ENCODE results near the gene RARRES2.
"Not testable (repeated sequence)": the region's sequence is repeated elsewhere in the genome, so short reads cannot be mapped to it uniquely, and the experiment has no call there.

The RARRES2 gene

GRCh38 chr7:150305903-150306284 lies 35.5 kb downstream of the RARRES2 start:
- H3K27ac Mint-ChIP-seq; H3K4me1 Mint-ChIP-seq (ENCODE audit: low read depth); H3K27me3 Mint-ChIP-seq; H3K36me3 Mint-ChIP-seq (ENCODE audit: low read depth); intact Hi-C loops (cut with micrococcal nuclease); H3K4me3 Mint-ChIP-seq; H3K9me3 Mint-ChIP-seq: not testable (repeated sequence)

- H3K27me3 Mint-ChIP-seq; H3K4me3 Mint-ChIP-seq; H3K9me3 Mint-ChIP-seq; H3K27ac Mint-ChIP-seq; H3K4me1 Mint-ChIP-seq (ENCODE audit: low read depth); H3K36me3 Mint-ChIP-seq (ENCODE audit: low read depth); intact Hi-C loops (cut with micrococcal nuclease): not testable (repeated sequence)
These were observed 36.0 kb downstream of the RARRES2 start for GRCh38 chr7:150305259-150305902.

- H3K4me1 Mint-ChIP-seq (ENCODE audit: low read depth); H3K27me3 Mint-ChIP-seq; H3K9me3 Mint-ChIP-seq; H3K27ac Mint-ChIP-seq; H3K4me3 Mint-ChIP-seq; intact Hi-C loops (cut with micrococcal nuclease); H3K36me3 Mint-ChIP-seq (ENCODE audit: low read depth): not testable (repeated sequence)
These were observed 36.8 kb downstream of the RARRES2 start for GRCh38 chr7:150304499-150305258.

- H3K4me1 Mint-ChIP-seq (ENCODE audit: low read depth), result peaks cover 10% of the 10 kb centered on the region
- H3K4me3 Mint-ChIP-seq; H3K36me3 Mint-ChIP-seq (ENCODE audit: low read depth); H3K27me3 Mint-ChIP-seq; intact Hi-C loops (cut with micrococcal nuclease); H3K27ac Mint-ChIP-seq; H3K9me3 Mint-ChIP-seq: not testable (repeated sequence)
These were observed 38.5 kb downstream of the RARRES2 start for GRCh38 chr7:150302908-150303310.

- intact Hi-C loops (cut with micrococcal nuclease); H3K27me3 Mint-ChIP-seq; H3K36me3 Mint-ChIP-seq (ENCODE audit: low read depth); H3K27ac Mint-ChIP-seq; H3K9me3 Mint-ChIP-seq; H3K4me3 Mint-ChIP-seq: not testable (repeated sequence)
- H3K4me1 Mint-ChIP-seq (ENCODE audit: low read depth), result peaks cover 10% of the 10 kb centered on the region
These were observed 43.5 kb downstream of the RARRES2 start for GRCh38 chr7:150297978-150298377.

- intact Hi-C loops (cut with micrococcal nuclease); H3K27me3 Mint-ChIP-seq: not testable (repeated sequence)
- H3K4me1 Mint-ChIP-seq (ENCODE audit: low read depth), result peaks cover 10% of the 10 kb centered on the region
These were observed 44.6 kb downstream of the RARRES2 start for GRCh38 chr7:150296802-150297201.

GRCh38 chr7:150295614-150296013 lies 45.8 kb downstream of the RARRES2 start:
- H3K9me3 Mint-ChIP-seq; H3K36me3 Mint-ChIP-seq (ENCODE audit: low read depth); H3K4me3 Mint-ChIP-seq; H3K27ac Mint-ChIP-seq; intact Hi-C loops (cut with micrococcal nuclease); H3K27me3 Mint-ChIP-seq: not testable (repeated sequence)
- H3K4me1 Mint-ChIP-seq (ENCODE audit: low read depth), result peaks cover 10% of the 10 kb centered on the region

More at GRCh38 chr7:150296802-150297201, 44.6 kb downstream of the RARRES2 start:
- not testable (repeated sequence) for H3K36me3 Mint-ChIP-seq (ENCODE audit: low read depth); H3K27ac Mint-ChIP-seq; H3K9me3 Mint-ChIP-seq; H3K4me3 Mint-ChIP-seq

- H3K27ac Mint-ChIP-seq; H3K4me1 Mint-ChIP-seq (ENCODE audit: low read depth); H3K27me3 Mint-ChIP-seq; H3K4me3 Mint-ChIP-seq; intact Hi-C loops (cut with micrococcal nuclease); H3K36me3 Mint-ChIP-seq (ENCODE audit: low read depth); H3K9me3 Mint-ChIP-seq: not testable (repeated sequence)
These were observed 46.4 kb downstream of the RARRES2 start for GRCh38 chr7:150295027-150295426.

GRCh38 chr7:150290317-150290716 lies 51.1 kb downstream of the RARRES2 start:
- H3K4me3 Mint-ChIP-seq; H3K27me3 Mint-ChIP-seq; H3K9me3 Mint-ChIP-seq; H3K36me3 Mint-ChIP-seq (ENCODE audit: low read depth); intact Hi-C loops (cut with micrococcal nuclease); H3K4me1 Mint-ChIP-seq (ENCODE audit: low read depth); H3K27ac Mint-ChIP-seq: not testable (repeated sequence)

GRCh38 chr7:150288816-150289215 lies 52.6 kb downstream of the RARRES2 start:
- H3K4me3 Mint-ChIP-seq; H3K9me3 Mint-ChIP-seq; H3K36me3 Mint-ChIP-seq (ENCODE audit: low read depth); H3K4me1 Mint-ChIP-seq (ENCODE audit: low read depth); intact Hi-C loops (cut with micrococcal nuclease); H3K27ac Mint-ChIP-seq; H3K27me3 Mint-ChIP-seq: not testable (repeated sequence)

Measured in dendritic cell treated with granulocyte-macrophage colony-stimulating factor and Interleukin-4, amounts not matched to agents 40 ng/mL and 50 ng/mL, for 4 days (primary cell).